Stimulated activated effector memory CD8-positive, alpha-beta T cell treated with anti-CD3 and anti-CD28 coated beads, Interleukin-12 subunit alpha, Interleukin-12 subunit beta, amount 100 ng/mL, for 72 hours (primary cell): ENCODE results near the gene MCF2L.

Experiments used
- ATAC-seq: fragments of 150-1000 bp; cut with Tn5 transposase; 2 replicates; pipeline ENCODE4 v1.10.0; 2021
- DNase-seq, 2 donors: peaks; one replicate each; pipeline ENCODE4 v3.0.0; 2021 to 2022; ENCODE audit warnings: low spot score in 2 of 2
- H3K27ac Mint-ChIP-seq: one replicate; pipeline ENCODE4 v1.8.0; 2022; ENCODE audit warnings: mild to moderate bottlenecking, mixed read lengths
- H3K36me3 Mint-ChIP-seq: one replicate; pipeline ENCODE4 v1.8.0; 2022; ENCODE audit warnings: mild to moderate bottlenecking, mixed read lengths
- H3K4me1 Mint-ChIP-seq: one replicate; pipeline ENCODE4 v1.8.0; 2022; ENCODE audit warnings: mixed read lengths
- H3K4me3 Mint-ChIP-seq: one replicate; pipeline ENCODE4 v1.8.0; 2022; ENCODE audit warnings: mild to moderate bottlenecking, mixed read lengths
- H3K9me3 Mint-ChIP-seq: one replicate; pipeline ENCODE4 v1.8.0; 2022; ENCODE audit warnings: mixed read lengths

The MCF2L gene

DNA sequence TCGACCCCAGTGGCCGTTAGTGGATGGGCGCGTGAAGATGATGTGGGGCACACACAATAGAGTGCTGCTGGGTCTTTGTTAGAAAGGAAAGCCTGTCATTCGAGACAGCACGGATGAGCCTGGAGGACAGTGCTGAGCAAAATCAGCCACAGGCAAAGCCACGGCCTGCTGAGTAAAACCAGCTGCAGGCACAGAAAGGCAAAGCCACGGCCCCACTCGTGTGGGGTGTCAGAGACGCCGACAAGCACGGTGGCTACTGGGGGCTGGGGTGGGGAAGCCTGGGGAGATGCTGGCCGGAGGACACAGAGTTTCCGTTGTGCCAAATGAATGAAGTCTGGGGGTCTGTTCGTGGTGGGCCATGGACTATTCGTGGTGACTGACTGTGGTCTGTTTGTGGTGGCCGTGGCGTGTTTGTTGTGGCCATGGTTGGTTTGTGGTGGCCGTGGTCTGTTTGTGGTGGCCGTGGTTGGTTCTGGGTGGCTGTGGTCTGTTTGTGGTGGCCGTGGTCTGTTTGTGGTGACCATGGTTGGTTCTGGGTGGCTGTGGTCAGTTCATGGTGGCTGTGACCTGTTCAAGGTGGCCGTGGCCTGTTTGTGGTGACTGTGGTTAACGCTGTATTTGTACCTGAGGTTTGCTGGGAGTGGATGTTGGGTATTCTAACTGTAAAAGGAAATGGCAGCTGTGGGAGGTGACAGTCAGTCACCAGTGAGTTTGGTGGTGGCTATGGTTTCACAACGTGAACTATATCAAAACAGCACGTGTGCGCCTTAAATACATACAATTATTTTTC lies 36.3 kb downstream of the MCF2L start:
- ATAC-seq, result peak; percentile 63
- Mint-ChIP-seq H3K4me3 (no peak overlapping the region), H3K36me3 (peaks cover 14% of the 10 kb centered on the region), H3K9me3 (no peaks in the 10 kb centered on the region), H3K27ac (peak overlapping the region; percentile 97), H3K4me1 (peaks cover 24% of the 10 kb centered on the region)
- no peak for DNase-seq

- ATAC-seq (no peak), DNase-seq (no peak)
- Mint-ChIP-seq H3K9me3 (no peaks in the 10 kb centered on the region), H3K27ac (peak overlapping the region; percentile 97), H3K36me3 (peaks cover 14% of the 10 kb centered on the region), H3K4me3 (no peak overlapping the region), H3K4me1 (peaks cover 25% of the 10 kb centered on the region)
Observed at GRCh38 chr13:113005997-113006396, 37.0 kb downstream of the MCF2L start.

- no peak overlapping the region for H3K27ac Mint-ChIP-seq
- H3K36me3 Mint-ChIP-seq, result peaks cover 14% of the 10 kb centered on the region
- peaks cover 30% of the 10 kb centered on the region for H3K4me1 Mint-ChIP-seq
- DNase-seq (no peak), ATAC-seq (no peak)
- H3K4me3 Mint-ChIP-seq, result no peak overlapping the region
- H3K9me3 Mint-ChIP-seq, result no peaks in the 10 kb centered on the region
Observed at GRCh38 chr13:113006660-113007059, 37.6 kb downstream of the MCF2L start.

DNA sequence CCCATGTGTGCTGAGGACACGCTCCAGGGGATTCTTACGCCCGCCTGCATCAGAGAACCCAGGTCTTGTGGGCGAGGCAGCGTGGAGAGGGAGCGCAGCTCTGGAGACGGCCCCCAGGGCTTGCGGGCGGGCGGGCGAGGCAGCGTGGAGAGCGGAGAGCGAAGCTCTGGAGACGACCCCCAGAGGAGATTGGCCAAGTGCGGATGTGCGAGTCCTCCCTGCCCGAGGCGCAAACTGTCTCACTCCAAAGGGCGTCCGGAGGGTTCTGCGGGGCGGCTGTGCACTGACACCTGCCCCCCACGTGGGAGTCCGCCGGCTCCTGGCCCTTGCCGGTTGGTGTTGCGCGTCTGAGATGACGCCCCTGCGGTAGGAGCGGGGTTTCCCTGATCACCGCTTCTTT lies 39.8 kb downstream of the MCF2L start:
- H3K36me3 Mint-ChIP-seq, result peaks cover 14% of the 10 kb centered on the region

DNA sequence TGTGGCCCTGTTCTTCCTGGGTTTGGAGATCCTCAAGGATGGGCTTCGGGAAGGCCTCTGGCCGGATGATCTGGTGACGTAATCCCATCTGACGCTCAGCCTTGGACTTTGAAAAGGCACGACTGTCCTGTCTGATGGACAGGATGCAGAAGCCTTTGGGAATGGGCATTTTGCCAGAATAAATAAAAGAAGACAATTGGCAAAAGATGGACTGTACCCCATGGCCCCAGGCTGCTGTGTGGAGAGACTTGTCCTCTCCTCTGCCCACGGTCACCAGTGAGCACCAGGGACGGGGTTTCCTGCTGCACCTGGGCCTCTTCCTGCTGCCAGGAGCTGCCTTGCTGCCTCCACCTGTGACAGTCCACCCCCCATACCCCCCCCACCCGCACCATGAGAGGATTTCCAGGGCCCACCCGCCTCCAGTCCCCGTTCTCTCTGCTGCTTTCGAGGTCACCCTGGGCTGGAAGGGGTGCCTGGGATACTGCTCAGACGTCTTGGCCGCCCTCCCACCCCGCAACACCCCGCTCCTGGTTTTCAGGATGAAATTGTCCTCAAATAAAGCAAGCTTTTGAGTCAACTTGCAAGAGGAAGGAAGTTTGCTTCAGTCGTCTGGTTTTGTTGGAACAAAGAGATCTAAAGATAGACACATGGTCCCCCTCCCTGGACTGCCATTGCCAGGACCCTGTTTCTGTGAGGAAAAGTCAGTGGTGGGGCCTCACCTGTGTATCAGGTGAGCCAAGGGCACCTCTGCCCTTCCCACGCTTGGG lies 40.9 kb downstream of the MCF2L start:
- ATAC-seq (no peak), DNase-seq (no peak)
- Mint-ChIP-seq H3K4me3 (no peak overlapping the region), H3K36me3 (peaks cover 9% of the 10 kb centered on the region), H3K9me3 (no peaks in the 10 kb centered on the region), H3K27ac (no peak overlapping the region), H3K4me1 (peaks cover 22% of the 10 kb centered on the region)

More for the DNA sequence above, 39.8 kb downstream of the MCF2L start:
- ATAC-seq (no peak), DNase-seq (no peak)
- H3K9me3 Mint-ChIP-seq, result no peaks in the 10 kb centered on the region
- no peak overlapping the region for H3K27ac Mint-ChIP-seq
- peaks cover 30% of the 10 kb centered on the region for H3K4me1 Mint-ChIP-seq
- no peak overlapping the region for H3K4me3 Mint-ChIP-seq

GRCh38 chr13:113010510-113010865 lies 41.5 kb downstream of the MCF2L start:
- Mint-ChIP-seq H3K27ac (no peak overlapping the region), H3K4me3 (no peak overlapping the region), H3K36me3 (peaks cover 3% of the 10 kb centered on the region), H3K9me3 (no peaks in the 10 kb centered on the region), H3K4me1 (peaks cover 16% of the 10 kb centered on the region)
- ATAC-seq, result no peak
- DNase-seq, result no peak

GRCh38 chr13:113013303-113013702 lies 44.3 kb downstream of the MCF2L start:
- no peak for ATAC-seq
- no peak for DNase-seq
- Mint-ChIP-seq H3K4me1 (peaks cover 7% of the 10 kb centered on the region), H3K9me3 (no peaks in the 10 kb centered on the region), H3K27ac (no peak overlapping the region), H3K36me3 (no peaks in the 10 kb centered on the region), H3K4me3 (no peak overlapping the region)

DNA sequence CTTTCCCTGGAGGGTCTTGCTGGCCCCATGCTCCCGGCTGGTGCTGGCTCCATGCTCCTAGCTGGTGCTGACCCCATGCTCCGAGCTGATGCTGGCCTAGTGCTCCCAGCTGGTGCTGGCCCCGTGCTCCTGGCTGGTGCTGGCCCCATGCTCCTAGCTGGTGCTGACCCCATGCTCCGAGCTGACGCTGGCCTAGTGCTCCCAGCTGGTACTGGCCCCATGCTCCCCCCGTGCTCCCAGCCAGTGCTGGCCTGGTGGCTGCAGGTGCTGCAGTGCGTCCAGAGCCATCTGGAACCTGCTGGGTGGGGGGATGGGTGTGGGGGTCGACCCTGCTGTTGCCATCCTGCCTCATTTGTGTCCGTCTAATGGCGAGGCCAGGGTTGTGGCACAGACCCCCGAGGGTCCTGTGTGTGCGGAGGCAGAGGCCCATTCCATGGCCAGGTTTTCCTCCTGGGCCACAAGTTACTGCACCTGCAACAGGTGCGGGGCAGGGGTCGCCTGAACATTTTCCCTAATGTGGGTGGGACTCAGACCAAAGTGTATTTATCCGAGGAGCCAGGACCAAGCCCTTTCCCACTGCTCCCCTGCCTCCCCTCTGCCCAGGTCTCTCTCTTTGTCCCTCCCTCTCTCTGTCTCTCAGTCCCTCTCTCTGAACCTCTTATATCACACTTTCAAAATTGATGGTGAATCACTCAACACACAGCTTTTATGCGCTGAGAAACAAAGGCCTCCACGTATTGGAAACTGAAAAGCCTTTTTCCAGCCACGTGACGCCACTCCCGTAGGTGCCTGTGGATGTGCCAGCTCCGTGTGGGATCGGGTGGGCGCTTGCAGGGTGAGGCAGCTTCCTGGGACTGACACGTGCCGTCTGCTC lies 45.1 kb downstream of the MCF2L start:
- Mint-ChIP-seq H3K9me3 (no peaks in the 10 kb centered on the region), H3K4me3 (no peak overlapping the region), H3K4me1 (peaks cover 7% of the 10 kb centered on the region), H3K27ac (no peak overlapping the region), H3K36me3 (no peaks in the 10 kb centered on the region)
- no peak for DNase-seq
- ATAC-seq, result no peak

DNA sequence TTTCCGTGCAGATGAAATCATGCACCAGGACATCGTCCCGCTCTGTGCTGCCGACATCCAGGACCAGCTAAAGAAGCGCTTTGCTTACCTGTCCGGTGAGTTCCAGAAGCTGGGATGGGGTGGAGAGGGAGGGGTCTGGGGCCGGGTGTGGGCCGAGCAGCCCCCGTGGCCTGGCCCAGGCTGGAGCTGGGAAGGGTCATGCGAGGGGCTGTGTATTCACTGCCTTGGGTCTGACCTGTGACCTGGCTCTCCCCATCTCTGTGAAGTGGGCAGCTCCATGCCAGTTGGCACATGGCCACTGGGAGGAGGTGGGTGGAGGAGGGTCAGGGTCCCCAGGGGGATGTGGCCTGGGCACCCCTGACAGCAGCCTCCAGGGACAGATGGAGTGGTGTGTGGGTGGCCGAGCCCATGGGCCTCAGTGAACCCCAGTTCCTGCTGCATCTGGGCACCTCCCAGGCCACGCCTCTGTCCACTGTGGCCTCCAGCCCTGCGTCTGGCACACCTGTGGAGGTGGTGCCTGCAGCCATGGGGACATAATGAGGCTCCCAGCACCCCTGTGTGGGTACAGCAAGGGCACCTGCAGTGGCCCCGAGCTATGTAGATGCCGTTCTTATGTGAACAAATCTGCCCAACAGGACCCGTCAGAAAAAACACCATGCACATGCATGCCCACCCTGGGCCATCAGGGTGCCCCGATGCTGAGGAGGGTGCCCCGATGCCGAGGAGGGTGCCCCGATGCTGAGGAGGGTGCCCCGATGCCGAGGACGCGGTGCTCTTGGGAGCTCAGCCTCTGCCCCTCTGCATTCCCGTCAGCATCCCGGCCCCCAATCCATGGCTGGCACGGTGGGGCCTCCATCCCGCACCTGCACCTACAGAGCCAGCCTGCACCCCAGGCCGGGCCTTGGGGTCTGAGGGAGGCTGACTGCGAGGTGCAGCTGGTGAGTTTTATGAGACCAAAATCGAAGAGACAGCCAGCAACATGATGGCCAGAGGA lies 46.0 kb downstream of the MCF2L start:
- Mint-ChIP-seq H3K4me1 (peaks cover 7% of the 10 kb centered on the region), H3K9me3 (no peaks in the 10 kb centered on the region), H3K27ac (no peak overlapping the region), H3K4me3 (no peak overlapping the region), H3K36me3 (no peaks in the 10 kb centered on the region)
- DNase-seq, result no peak
- ATAC-seq, result no peak

- no peaks in the 10 kb centered on the region for H3K36me3 Mint-ChIP-seq
- no peaks in the 10 kb centered on the region for H3K9me3 Mint-ChIP-seq
- H3K27ac Mint-ChIP-seq, result no peak overlapping the region
- no peak for ATAC-seq
- no peak overlapping the region for H3K4me3 Mint-ChIP-seq
- peaks cover 12% of the 10 kb centered on the region for H3K4me1 Mint-ChIP-seq
- no peak for DNase-seq
Observed at GRCh38 chr13:113015826-113016525, 47.0 kb downstream of the MCF2L start.

- H3K36me3 Mint-ChIP-seq, result no peaks in the 10 kb centered on the region
- ATAC-seq, result no peak
- H3K4me1 Mint-ChIP-seq, result peaks cover 7% of the 10 kb centered on the region
- no peak for DNase-seq
- H3K27ac Mint-ChIP-seq, result no peak overlapping the region
- H3K9me3 Mint-ChIP-seq, result no peaks in the 10 kb centered on the region
- H3K4me3 Mint-ChIP-seq, result no peak overlapping the region
Observed at GRCh38 chr13:113016526-113017295, 47.7 kb downstream of the MCF2L start.

DNA sequence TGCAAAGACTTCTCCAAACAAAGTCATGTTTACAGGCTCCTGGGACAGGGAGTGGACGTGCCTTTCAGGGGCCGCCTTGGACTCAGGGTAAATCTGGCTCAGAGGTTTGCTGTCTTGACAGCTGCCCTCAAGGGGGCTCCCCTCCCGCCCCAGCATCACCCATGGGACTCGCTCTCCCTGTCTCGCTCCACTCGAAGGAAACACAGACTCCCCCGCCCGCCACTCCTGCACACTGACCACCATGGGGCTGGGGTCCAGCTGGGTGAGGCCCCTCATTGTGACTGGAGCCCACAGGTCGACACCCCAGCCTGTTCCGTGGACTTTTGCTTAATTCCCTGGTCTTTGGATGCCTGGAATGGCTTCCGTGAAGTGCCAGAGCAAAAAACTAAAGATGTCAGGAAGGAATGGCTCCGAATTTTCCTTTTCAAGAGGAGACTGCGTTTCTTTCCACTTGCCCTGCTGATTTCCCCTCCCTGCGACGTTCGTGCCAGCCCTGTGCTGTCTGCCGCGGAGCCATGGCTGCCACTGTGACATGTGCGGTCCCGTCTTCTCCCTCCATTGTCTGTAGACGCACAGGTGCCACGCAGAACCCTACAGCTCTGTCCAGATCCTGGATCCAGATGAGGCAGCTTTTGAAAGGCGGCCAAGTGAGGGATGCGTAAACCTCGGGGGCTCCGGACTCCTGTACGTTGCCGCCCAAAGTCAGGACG lies 48.6 kb downstream of the MCF2L start:
- Mint-ChIP-seq H3K36me3 (no peaks in the 10 kb centered on the region), H3K4me3 (no peak overlapping the region), H3K27ac (no peak overlapping the region), H3K4me1 (peaks cover 7% of the 10 kb centered on the region), H3K9me3 (no peaks in the 10 kb centered on the region)
- DNase-seq, result no peak
- ATAC-seq, result no peak
